GM06990 (cell line): Measurements from ENCODE around the gene GADD45GIP1.
A peak's percentile ranks its signal among the peaks of the same experiment; 100 is the strongest.

ENCODE experiments used
- DNase-seq: peaks from one replicate; pipeline ENCODE4 v3.0.0-alpha.2; 2011; ENCODE audit not compliant: insufficient read length; ENCODE audit errors: extremely low read depth
- H3K27me3 ChIP-seq: replicated peaks from 2 replicates; pipeline ENCODE4 v1.6.0; 2011; ENCODE audit warnings: low read length; ENCODE audit not compliant: control insufficient read depth, insufficient read depth
- H3K36me3 ChIP-seq: 2 replicates; pipeline ENCODE4 v1.5.1; 2011; ENCODE audit warnings: low read length; ENCODE audit not compliant: control insufficient read depth, insufficient read depth
- H3K4me3 ChIP-seq: replicated peaks from 2 replicates; pipeline ENCODE4 v1.5.1; 2011; ENCODE audit warnings: low read depth, mild to moderate bottlenecking, control low read depth, low read length
- TF ChIP-seq, protein P1 (sequence below): IDR thresholded peaks from 2 replicates; pipeline ENCODE4 v1.5.1; 2011; ENCODE audit warnings: low read length, control low read depth, mild to moderate bottlenecking, inconsistent platforms; ENCODE audit not compliant: insufficient read depth, poor library complexity, severe bottlenecking

GADD45GIP1 gene

GRCh38 chr19:12970070-12970820 lies 13.2 kb upstream of the GADD45GIP1 start:
- no peaks in the 10 kb centered on the region for H3K36me3 ChIP-seq
- H3K4me3 ChIP-seq, result no peak overlapping the region
- no peak for DNase-seq
- TF ChIP-seq, protein P1, sequence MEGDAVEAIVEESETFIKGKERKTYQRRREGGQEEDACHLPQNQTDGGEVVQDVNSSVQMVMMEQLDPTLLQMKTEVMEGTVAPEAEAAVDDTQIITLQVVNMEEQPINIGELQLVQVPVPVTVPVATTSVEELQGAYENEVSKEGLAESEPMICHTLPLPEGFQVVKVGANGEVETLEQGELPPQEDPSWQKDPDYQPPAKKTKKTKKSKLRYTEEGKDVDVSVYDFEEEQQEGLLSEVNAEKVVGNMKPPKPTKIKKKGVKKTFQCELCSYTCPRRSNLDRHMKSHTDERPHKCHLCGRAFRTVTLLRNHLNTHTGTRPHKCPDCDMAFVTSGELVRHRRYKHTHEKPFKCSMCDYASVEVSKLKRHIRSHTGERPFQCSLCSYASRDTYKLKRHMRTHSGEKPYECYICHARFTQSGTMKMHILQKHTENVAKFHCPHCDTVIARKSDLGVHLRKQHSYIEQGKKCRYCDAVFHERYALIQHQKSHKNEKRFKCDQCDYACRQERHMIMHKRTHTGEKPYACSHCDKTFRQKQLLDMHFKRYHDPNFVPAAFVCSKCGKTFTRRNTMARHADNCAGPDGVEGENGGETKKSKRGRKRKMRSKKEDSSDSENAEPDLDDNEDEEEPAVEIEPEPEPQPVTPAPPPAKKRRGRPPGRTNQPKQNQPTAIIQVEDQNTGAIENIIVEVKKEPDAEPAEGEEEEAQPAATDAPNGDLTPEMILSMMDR, result no peak
- no peaks in the 10 kb centered on the region; the same call in 1 of the 2 replicates for H3K27me3 ChIP-seq

GRCh38 chr19:12969292-12969988 lies 12.4 kb upstream of the GADD45GIP1 start, which contains the start of gene DAND5:
TSS of gene DAND5 (plus strand) at chr19:12969576. CDS start at chr19:12969661, 85 bp downstream.
- H3K36me3 ChIP-seq, result no peaks in the 10 kb centered on the region
- DNase-seq, result no peak
- no peak within 1 kb of the TSS for H3K4me3 ChIP-seq
- TF ChIP-seq, protein P1, result no peak
- H3K27me3 ChIP-seq, result no peaks in the 10 kb centered on the region; the same call in 1 of the 2 replicates

DNA sequence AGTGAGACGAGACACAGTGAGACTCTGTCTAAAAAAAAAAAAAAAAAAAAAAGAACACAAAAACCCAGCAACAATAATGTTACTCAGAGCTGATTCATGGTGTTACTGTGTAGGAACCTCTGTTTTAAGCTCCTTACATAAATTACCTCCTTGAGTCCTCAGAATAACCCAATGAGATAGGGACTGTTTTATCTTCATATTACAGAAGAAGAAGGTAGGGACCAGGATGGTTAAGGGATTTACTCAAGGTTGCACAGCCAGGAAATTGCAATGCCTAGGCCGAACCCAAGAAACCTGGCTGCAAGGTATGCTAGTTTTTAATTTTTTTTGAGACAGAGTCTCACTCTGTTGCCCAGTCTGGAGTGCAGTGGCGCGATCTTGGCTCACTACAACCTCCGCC lies 10.9 kb upstream of the GADD45GIP1 start:
- no peak for DNase-seq
- H3K36me3 ChIP-seq, result no peaks in the 10 kb centered on the region
- H3K27me3 ChIP-seq, result no peaks in the 10 kb centered on the region; the same call in 1 of the 2 replicates
- no peak overlapping the region for H3K4me3 ChIP-seq
- TF ChIP-seq, protein P1, result no peak

- TF ChIP-seq, protein P1, result no peak
- Histone ChIP-seq H3K36me3 (no peaks in the 10 kb centered on the region), H3K27me3 (no peaks in the 10 kb centered on the region), H3K4me3 (no peak overlapping the region)
- DNase-seq, result no peak
These were observed 8.8 kb upstream of the GADD45GIP1 start for GRCh38 chr19:12965812-12966135.

DNA sequence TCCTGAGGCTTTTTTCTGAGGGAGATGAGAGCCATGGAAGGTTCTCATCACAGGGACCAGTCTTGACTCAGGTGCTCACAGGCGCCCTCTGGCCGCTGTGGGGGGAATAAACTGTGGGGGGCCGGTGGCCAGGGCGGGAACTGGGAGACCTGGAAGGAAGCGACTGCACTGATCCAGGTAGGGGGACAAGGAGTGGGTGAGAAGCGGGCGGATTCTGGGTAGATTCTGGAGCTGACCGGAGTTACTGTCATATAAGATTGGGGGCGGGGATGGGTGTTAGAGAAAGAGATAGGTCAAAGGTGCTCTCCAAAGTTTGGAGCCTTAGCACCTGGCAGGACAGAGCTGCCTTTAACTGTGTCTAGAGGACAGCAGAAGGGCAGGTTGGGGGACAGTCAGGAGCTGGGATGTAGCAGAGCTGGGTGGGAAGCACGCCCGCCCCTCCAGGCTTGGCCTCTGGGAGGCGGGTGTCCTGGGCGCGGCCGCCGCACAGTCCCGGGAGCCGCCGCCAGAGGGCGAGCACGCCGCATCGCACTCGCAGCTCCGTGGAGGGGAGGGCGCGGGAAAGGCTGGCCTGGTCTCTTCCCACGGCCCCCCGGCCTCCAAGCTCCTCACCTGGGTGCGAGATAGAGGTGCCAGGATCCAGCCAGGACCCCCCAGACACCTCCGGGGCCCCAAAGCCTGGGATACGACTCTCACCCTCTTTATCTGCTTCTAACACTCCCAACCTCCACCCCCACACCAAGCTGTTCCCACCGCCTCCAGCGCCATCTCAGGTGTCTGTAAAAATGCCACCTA lies 8.2 kb upstream of the GADD45GIP1 start:
- peak overlapping the region; percentile 59 for H3K4me3 ChIP-seq
- DNase-seq, result peak; percentile 88
- TF ChIP-seq, protein P1, result peak; percentile 92

More for the DNA sequence above, 8.2 kb upstream of the GADD45GIP1 start:
- no peaks in the 10 kb centered on the region for H3K27me3 ChIP-seq
- H3K36me3 ChIP-seq, result no peaks in the 10 kb centered on the region
